ENCODE data around the gene SLN.
"Not testable (repeated sequence)": the region's sequence is repeated elsewhere in the genome, so short reads cannot be mapped to it uniquely, and the experiment has no call there.

SLN gene

GRCh38 chr11:107711861-107712755, at the start of gene SLN:
Gene SLN, minus strand, starts transcription at chr11:107712056.
- no peak for DNase-seq

- not testable (repeated sequence) for DNase-seq
Observed at GRCh38 chr11:107758719-107759355, 47.0 kb upstream of the SLN start.

- DNase-seq: no peak
Observed at GRCh38 chr11:107757661-107758060, 45.8 kb upstream of the SLN start.

- DNase-seq: no peak
Observed at GRCh38 chr11:107756553-107756952, 44.7 kb upstream of the SLN start.

GRCh38 chr11:107752949-107753822, 41.3 kb upstream of the SLN start:
- DNase-seq: no peak

- no peak for DNase-seq
Observed at GRCh38 chr11:107752508-107752907, 40.7 kb upstream of the SLN start.

- no peak for DNase-seq
Observed at GRCh38 chr11:107751082-107751481, 39.2 kb upstream of the SLN start.

GRCh38 chr11:107750313-107750712, 38.5 kb upstream of the SLN start:
- no peak for DNase-seq

GRCh38 chr11:107747622-107748021, 35.8 kb upstream of the SLN start:
- DNase-seq: no peak

- DNase-seq: no peak
Observed at GRCh38 chr11:107744736-107745135, 32.9 kb upstream of the SLN start.

- DNase-seq: no peak
Observed at GRCh38 chr11:107743191-107743590, 31.3 kb upstream of the SLN start.

GRCh38 chr11:107741044-107741823, 29.4 kb upstream of the SLN start:
- no peak for DNase-seq

- no peak for DNase-seq
Observed at GRCh38 chr11:107740271-107740670, 28.4 kb upstream of the SLN start.

GRCh38 chr11:107736546-107736945, 24.7 kb upstream of the SLN start:
- no peak for DNase-seq

- DNase-seq: no peak
Observed at GRCh38 chr11:107733518-107733917, 21.7 kb upstream of the SLN start.

- DNase-seq: no peak
Observed at GRCh38 chr11:107732689-107733051, 20.8 kb upstream of the SLN start.

GRCh38 chr11:107731941-107732688, 20.3 kb upstream of the SLN start:
- DNase-seq: no peak

GRCh38 chr11:107722662-107723061, 10.8 kb upstream of the SLN start:
- no peak for DNase-seq

GRCh38 chr11:107721207-107721606, 9.4 kb upstream of the SLN start:
- DNase-seq: no peak

- DNase-seq: no peak
Observed at GRCh38 chr11:107720303-107720774, 8.5 kb upstream of the SLN start.

GRCh38 chr11:107719557-107720302, 7.9 kb upstream of the SLN start:
- no peak for DNase-seq

Data from NCI-H748 treated with DMSO at 0.1 percent for 48 hours (cell line).